Measurements from ENCODE around the gene ZNF878. TPM values are rescaled to one million over a fixed set of nuclear protein-coding genes. Genes with fewer than 3 reads are reported as not detected.
"Not testable (repeated sequence)": the region's sequence is repeated elsewhere in the genome, so short reads cannot be mapped to it uniquely, and the experiment has no call there.

Gene ZNF878
- total RNA-seq (2014; rRNA removed; shearing (Covaris generic)) = 0.16 TPM in 1 of 2 replicates, not detected in the other

DNA sequence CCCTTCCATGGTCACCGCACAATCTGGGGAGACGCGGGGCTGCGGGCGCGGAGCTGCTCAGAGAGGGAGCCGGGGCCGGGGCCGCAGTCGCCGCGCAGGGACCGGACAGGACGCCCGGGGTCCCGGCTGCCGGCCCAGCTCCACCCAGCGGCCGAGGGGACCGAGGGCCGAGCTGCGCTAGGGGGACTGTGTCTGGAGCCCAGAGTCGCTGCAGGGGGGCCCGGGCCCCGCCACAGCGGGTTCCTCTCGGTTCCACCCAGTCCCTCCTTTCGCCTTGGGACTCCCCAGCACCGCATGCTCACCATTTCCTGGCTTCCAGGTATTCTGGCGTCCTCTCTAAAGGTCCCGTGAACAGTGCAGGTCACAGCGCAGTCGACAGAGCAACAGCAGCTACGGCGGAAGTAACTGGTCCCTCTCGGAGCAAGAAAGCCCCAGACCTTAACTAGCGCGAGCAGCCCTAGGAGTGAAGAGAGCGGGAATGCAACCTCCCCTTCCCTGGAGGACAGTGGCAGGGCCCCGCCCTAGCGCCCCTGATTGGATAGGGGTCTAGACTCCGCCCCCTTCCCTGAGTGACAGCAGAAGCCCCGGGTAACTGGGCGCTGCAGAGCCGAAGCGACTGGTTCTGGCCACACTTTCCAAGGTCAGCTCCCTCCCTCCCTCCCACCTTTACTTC lies at the start of gene ZNF878:
TSS of gene ZNF878 (minus strand) at position 465 of the 673 bp plus-strand sequence. CDS start at position 305, 160 bp downstream.
- DNase-seq (ENCODE audit: low spot score) = peak; percentile 63

DNA sequence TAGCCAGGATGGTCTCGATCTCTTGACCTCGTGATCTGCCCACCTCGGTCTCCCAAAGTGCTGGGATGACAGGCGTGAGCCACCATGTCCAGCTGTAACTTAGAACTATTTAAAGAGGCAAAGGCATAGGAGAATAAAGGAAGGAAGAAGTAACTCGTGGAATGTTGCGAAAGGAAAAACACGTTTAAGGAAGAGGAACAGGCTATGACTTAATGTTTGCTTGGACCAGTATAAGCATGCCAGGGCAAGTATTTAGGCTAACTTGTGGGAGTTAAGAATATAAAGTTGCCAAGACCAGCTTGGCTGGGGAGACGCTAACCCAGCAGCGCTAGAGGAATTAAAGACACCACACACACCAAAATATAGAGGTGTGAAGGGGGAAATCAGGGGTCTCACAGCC lies 45.3 kb upstream of the ZNF878 start:
- no peak for DNase-seq (ENCODE audit: low spot score)

- DNase-seq (ENCODE audit: low spot score) = no peak
Observed at GRCh38 chr19:12095111-12095790, 42.5 kb upstream of the ZNF878 start.

- no peak for DNase-seq (ENCODE audit: low spot score)
Observed at GRCh38 chr19:12093777-12094176, 41.0 kb upstream of the ZNF878 start.

DNA sequence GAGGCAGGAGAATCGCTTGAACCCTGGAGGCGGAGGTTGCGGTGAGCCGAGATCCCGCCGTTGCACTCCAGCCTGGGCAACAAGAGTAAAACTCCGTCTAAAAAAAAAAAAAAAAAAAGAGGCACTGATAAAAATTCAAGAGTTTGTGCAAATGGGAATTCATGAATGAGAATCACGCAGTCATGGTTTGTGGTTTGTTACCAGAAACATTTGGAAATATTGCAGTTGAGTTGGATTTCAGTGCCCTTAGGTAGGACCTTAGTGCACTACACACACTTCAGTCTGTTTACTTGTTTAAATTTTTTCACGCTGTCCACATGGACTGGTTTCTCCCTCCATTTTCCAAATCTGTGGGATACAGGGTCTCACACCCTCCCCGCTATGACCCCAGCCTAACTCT lies 40.2 kb upstream of the ZNF878 start:
- DNase-seq (ENCODE audit: low spot score) = no peak

DNA sequence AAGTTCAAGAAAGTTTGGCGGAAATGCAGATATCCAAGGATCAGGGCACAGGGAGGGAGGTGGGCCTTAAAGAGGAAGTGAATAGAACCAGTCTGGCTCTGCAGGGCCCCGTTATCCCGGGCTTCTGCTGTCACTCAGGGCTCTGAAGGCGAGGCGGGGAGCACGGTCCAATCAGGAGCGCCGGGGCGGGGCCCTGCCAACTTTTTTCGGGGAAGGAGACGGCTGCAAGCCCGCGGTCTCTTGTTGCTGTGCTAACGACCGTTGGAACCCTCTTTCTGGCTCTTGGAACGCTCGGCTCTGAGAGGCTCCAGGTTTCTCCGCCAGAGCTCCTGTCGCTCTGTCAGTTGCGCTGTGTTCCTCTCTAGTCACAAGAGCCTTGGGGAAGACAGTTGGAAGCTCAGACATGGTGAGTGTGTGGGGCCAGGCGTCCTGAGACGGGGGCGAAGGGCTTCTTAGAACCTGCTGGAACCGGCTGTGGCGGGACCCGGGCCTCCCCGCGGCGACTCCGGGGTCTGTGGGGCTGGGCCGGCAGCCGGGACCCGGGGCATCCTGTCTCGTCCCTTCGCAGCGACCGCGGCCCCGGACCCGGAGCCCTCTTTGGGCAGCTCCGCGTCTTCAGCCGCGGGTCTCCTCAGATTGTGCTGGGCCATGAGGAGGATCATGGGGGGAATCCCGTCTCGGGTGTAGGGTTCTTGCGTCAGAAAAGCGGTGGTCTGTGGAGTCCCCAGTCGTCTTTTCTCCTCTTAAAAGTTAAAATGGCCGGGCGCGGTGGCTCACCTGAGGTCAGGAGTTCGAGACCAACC lies 39.5 kb upstream of the ZNF878 start:
- no peak for DNase-seq (ENCODE audit: low spot score)

DNA sequence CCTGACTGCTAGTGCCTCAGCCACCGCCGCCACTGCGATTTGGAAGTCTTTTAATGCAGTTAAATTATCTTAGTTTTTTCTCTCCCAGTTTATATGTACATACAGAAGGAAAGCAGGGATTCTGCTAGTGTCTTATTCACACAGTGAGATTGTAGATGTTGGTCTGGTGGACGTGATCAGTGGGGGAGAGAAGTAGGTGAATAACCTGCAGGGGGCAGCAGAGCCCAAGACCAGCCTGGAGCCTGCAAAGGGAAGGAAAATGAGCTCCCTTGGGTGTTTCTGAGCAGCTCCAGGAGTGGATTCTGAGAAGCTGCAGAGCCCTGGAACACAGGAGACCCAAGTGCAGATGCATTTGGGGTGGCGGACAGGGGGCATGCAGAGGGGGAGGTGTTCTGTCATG lies 38.0 kb upstream of the ZNF878 start:
- DNase-seq (ENCODE audit: low spot score) = peak; percentile 10

DNA sequence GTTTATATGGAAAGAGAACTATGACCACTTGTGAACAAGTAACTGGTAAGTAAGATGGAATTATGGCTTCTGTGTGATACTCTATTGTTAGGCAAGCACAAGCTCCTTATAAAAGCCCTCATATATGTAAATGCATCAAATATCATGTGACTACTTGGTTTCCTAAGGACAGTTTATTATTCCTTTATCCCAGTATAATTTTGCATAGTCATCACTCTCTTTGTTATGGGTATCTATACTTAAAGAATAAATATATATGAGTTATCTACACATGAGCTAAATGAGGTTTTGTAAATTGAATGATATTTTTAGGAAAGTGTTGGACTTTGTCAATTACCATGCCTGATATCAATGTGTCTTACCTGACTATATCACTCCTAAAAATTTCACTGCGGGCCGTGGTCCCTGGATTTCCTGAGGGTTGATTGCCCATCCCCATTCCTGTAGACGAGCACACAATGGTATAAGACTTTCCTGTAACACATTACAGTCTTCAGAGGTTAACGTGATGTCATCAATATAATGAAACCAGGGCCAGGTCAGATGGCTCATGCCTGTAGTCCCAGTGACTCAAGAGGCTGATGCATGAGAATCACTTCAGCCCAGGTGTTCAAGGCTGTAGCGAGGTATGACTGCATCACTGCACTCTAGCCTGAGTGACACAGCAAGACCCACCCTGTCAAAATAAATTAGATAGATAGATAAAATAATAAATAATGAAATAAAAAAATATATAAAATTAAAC lies 32.5 kb upstream of the ZNF878 start:
- DNase-seq (ENCODE audit: low spot score) = no peak

- not testable (repeated sequence) for DNase-seq (ENCODE audit: low spot score)
Observed at GRCh38 chr19:12083336-12083735, 30.6 kb upstream of the ZNF878 start.

DNA sequence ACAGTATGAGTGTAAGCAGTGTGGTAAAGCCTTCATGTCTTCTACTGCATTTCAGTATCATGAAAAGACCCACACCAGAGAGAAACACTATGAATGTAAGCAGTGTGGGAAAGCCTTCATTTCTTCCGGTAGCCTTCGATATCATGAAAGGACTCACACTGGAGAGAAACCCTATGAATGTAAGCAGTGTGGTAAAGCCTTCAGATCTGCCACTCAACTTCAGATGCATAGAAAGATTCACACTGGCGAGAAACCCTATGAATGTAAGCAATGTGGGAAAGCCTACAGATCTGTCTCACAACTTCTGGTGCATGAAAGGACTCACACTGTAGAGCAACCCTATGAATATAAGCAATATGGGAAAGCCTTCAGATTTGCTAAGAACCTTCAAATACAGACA lies 24.6 kb upstream of the ZNF878 start:
- no peak for DNase-seq (ENCODE audit: low spot score)

GRCh38 chr19:12076331-12076730 lies 23.6 kb upstream of the ZNF878 start:
- DNase-seq (ENCODE audit: low spot score) = not testable (repeated sequence)

- DNase-seq (ENCODE audit: low spot score) = no peak
Observed at GRCh38 chr19:12075538-12076139, 22.9 kb upstream of the ZNF878 start.

DNA sequence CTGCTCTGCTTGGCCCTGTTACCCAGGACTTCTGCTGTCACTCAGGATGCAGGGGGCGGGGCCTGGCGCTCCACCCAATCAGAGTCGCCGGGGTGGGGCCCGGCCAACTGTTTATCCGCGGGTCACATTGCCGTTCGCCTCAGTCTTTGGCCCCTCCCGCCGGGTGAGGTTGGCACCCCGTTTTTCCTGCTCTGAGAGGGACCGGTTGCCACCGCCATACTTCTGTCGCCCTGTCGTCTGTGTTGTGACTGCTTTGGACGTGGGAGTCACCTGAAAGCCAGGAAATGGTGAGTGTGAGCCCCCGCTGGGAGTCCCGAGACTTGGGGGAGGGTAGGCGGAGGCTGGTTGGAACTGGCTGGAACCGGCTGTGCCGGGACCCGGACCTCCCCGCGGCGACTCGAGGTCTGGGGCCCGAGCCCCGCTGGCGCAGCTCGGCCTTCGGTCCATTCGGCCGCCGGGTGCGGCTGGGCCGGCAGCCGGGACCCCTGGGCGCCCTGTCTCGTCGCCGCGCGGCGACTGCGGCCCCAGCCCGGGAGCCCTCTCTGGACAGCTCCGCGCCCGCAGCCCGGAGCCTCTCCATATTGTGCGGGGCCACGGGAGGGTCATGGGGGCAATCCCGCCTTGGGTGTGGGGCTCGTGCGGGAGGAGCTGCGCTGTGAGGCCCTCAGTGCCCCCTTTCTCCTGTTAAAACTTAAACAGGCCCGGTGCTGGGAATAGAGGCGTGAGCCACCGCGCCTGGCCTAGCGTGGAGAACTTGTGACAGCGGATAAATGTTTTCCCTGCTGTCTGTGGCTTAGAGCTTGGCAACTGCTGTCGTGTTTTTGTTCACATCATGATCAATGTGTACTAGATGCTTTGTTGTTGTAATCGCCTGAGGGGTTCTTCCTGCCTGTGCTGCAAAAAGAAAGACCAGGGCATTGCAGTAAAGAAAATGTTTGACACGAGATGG lies 12.1 kb upstream of the ZNF878 start, which contains the start of gene ZNF844:
TSS of gene ZNF844 (plus strand) at position 142 of the 949 bp plus-strand sequence. CDS start at position 285, 143 bp downstream.
- peak; percentile 56 for DNase-seq (ENCODE audit: low spot score)

- DNase-seq (ENCODE audit: low spot score) = no peak
Observed at GRCh38 chr19:12055784-12056183, 3.0 kb upstream of the ZNF878 start.

DNA sequence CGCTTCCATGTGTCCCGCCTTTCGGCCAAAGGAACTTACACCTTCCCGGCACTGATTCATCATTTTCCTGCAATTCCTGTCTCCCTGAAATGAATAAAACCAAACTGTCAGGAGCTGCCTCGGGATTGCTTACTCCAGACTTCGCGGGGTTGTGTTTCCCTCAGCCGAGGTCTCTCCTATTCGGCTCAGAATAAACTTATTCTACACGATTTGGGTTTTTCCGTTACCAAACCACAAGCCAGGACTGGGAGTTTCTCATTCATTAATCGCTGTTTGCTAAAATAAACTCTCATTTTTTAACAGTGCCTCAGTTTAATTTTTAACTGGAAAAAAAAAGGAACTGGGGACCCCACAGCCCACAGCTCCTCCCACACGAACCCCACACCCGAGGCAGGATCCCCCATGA lies 667 bp downstream of the ZNF878 start:
- no peak for DNase-seq (ENCODE audit: low spot score)

DNA sequence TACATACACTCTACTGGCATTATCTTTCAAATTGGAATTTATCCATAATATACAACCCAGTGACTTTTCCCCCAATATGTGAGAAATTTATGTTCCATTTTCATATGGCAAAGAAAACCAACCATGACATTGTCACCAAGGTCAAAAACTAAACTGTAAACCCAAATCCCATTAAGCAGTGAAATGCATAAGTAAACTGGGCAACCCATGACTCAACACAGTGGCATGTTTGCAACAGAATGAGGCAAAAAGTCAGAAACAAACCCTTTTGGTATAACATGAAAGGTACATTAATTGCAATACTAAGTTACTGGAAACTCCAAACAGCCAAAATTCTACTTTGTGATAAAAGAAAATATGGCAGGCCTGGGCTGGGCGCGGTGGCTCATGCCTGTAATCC lies 4.9 kb downstream of the ZNF878 start:
- DNase-seq (ENCODE audit: low spot score) = no peak

- no peak for DNase-seq (ENCODE audit: low spot score)
Observed at GRCh38 chr19:12043752-12044422, 8.9 kb downstream of the ZNF878 start.

DNA sequence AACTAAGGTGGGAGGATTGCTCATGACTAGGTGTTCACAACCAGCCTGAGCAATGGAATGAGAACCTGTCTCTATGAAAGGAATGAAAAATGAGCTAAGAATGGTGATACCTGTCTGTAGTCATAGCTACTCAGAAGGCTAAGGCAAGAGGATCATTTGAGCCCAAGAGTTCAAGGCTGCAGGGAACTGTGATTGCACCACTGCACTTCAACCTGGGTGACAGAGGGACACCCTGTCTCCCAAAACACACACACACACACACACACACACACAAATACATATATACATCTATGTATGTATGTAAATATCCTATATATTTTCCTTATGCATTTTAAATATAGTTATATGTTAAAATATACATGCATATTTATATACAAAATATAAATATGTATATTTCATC lies 9.9 kb downstream of the ZNF878 start:
- DNase-seq (ENCODE audit: low spot score) = no peak

Data from HT-29 (cell line).